Esophagus muscularis mucosa (tissue), 4 donors: ENCODE data around the gene NT5E. TPM values are rescaled to one million over a fixed set of nuclear protein-coding genes. Genes with fewer than 3 reads are reported as not detected.
A peak's percentile ranks its signal among the peaks of the same experiment; 100 is the strongest.

Experiments
- DNase-seq: peaks from one replicate; pipeline ENCODE4 v3.0.0-alpha.2; 2017; ENCODE audit errors: extremely low spot score
- H3K27ac ChIP-seq, 4 donors: fragments of 200-600 bp; sonication (generic); replicated peaks in 1 of 4; 1 replicate in 3 of 4; 2 replicates in 1 of 4; pipeline ENCODE4 v1.5.1; 2016 to 2019; ENCODE audit warnings: mild to moderate bottlenecking in 1 of 4
- H3K27me3 ChIP-seq, 4 donors: fragments of 200-600 bp; sonication (generic); one replicate each; pipeline versions ENCODE4 v1.5.1 to v1.6.0; 2016 to 2019
- H3K36me3 ChIP-seq, 4 donors: fragments of 200-600 bp; sonication (generic); one replicate each; pipeline ENCODE4 v1.5.1; 2016 to 2019
- H3K4me1 ChIP-seq, 4 donors: fragments of 200-600 bp; sonication (generic); one replicate each; pipeline ENCODE4 v1.5.1; 2016 to 2019
- H3K4me3 ChIP-seq, 4 donors: fragments of 200-600 bp; sonication (generic); 1 replicate in 2 of 4; 2 replicates in 2 of 4; pipeline ENCODE4 v1.5.1; 2016 to 2019; ENCODE audit warnings: mild to moderate bottlenecking in 4 of 4, moderate library complexity in 1 of 4
- H3K9me3 ChIP-seq, 4 donors: fragments of 200-600 bp; sonication (generic); 1 replicate in 3 of 4; 2 replicates in 1 of 4; pipeline ENCODE4 v1.5.1; 2016 to 2019
- CTCF ChIP-seq, 3 experiments: fragments of 200-600 bp in 2 of 3; fragments of 450-650 bp in 1 of 3; sonication (generic) in 2 of 3; IDR thresholded peaks; one replicate each; pipeline ENCODE4 v1.5.1; 2017 to 2019; ENCODE audit warnings: antibody characterized with exemption in 3 of 3, mild to moderate bottlenecking in 2 of 3, moderate library complexity in 1 of 3
- EP300 ChIP-seq: sonication (generic); formaldehyde crosslinking; IDR thresholded peaks from one replicate; pipeline ENCODE4 v1.6.1; 2017; ENCODE audit warnings: antibody characterized with exemption
- POLR2A ChIP-seq: fragments of 450-650 bp; IDR thresholded peaks from one replicate; pipeline ENCODE4 v1.6.1; 2017; ENCODE audit warnings: antibody characterized with exemption, moderate library complexity, mild to moderate bottlenecking, low read depth
- POLR2AphosphoS5 ChIP-seq, 2 donors: sonication (generic); formaldehyde crosslinking; IDR thresholded peaks; one replicate each; pipeline ENCODE4 v1.6.1; 2017; ENCODE audit warnings: antibody characterized with exemption in 2 of 2
- WGBS: methylation state at CpG from one replicate; pipeline ENCODE4 v1.1.5; 2018; 5-methylcytosine and 5-hydroxymethylcytosine counted together
- intact Hi-C: fragments of 100-400 bp; cut with DNase I; formaldehyde crosslinking; loops from one replicate; pipeline ENCODE4 v1.15.1; 2023
- total RNA-seq, 4 donors: library from RNA; depleted of rRNA; stranded (reverse); fragments of >200 nt; gene quantifications; one replicate each; pipeline versions ENCODE4 v1.1.0 to v1.2.1, GENCODE V29; 2016

The NT5E gene
- total RNA-seq, 4 donors from 2014 or later: 10.4 to 29.7 (median 18.9) TPM

GRCh38 chr6:85428486-85428885 is 21.4 kb upstream of the NT5E start:
- Histone ChIP-seq H3K4me1 (no peaks in the 10 kb centered on the region), H3K4me3 (no peak overlapping the region), H3K27me3 (no peaks in the 10 kb centered on the region), H3K9me3 (peaks cover 0 to 16% (median 13%) of the 10 kb centered on the region in 4 donors), H3K36me3 (no peaks in the 10 kb centered on the region), H3K27ac (no peak overlapping the region)
- 83% methylated on average over 1 of the region's 1 CpG for WGBS
- no peak for TF ChIP-seq POLR2A
- no peak for TF ChIP-seq POLR2AphosphoS5 (IDR thresholded peaks at IDR 0.05)
- TF ChIP-seq EP300: no peak
- TF ChIP-seq CTCF (IDR thresholded peaks at IDR 0.05): no peak
- intact Hi-C loops: no loop called here
- DNase-seq: no peak

- Histone ChIP-seq H3K4me1 (no peaks in the 10 kb centered on the region), H3K9me3 (peaks cover 0 to 18% (median 12%) of the 10 kb centered on the region in 4 donors), H3K36me3 (no peaks in the 10 kb centered on the region), H3K27me3 (no peaks in the 10 kb centered on the region), H3K27ac (no peak overlapping the region), H3K4me3 (no peak overlapping the region)
- no peak for DNase-seq
- 86% methylated on average over 4 of the region's 4 CpGs for WGBS
- intact Hi-C loops: no loop called here
- TF ChIP-seq POLR2A (no peak), EP300 (no peak), CTCF (IDR thresholded peaks at IDR 0.05) (no peak), POLR2AphosphoS5 (IDR thresholded peaks at IDR 0.05) (no peak)
Observed at GRCh38 chr6:85429346-85429745, 20.5 kb upstream of the NT5E start.

- Histone ChIP-seq H3K4me1 (no peaks in the 10 kb centered on the region), H3K36me3 (no peaks in the 10 kb centered on the region), H3K9me3 (peaks cover 0 to 6% (median 2%) of the 10 kb centered on the region in 4 donors), H3K27ac (no peak overlapping the region), H3K27me3 (no peaks in the 10 kb centered on the region), H3K4me3 (no peak overlapping the region)
- TF ChIP-seq EP300 (no peak), POLR2A (no peak), POLR2AphosphoS5 (IDR thresholded peaks at IDR 0.05) (no peak), CTCF (IDR thresholded peaks at IDR 0.05) (no peak)
- WGBS: 67% methylated on average over 3 of the region's 3 CpGs
- no peak for DNase-seq
- intact Hi-C loops: no loop called here
Observed at GRCh38 chr6:85431271-85431670, 18.6 kb upstream of the NT5E start.

- Histone ChIP-seq H3K4me3 (no peak overlapping the region), H3K9me3 (peaks cover 0 to 4% (median 1%) of the 10 kb centered on the region in 4 donors), H3K4me1 (no peaks in the 10 kb centered on the region), H3K27me3 (no peaks in the 10 kb centered on the region), H3K36me3 (no peaks in the 10 kb centered on the region), H3K27ac (no peak overlapping the region)
- WGBS: 90% methylated on average over 1 of the region's 1 CpG
- DNase-seq: no peak
- intact Hi-C loops: no loop called here
- TF ChIP-seq EP300 (no peak), CTCF (IDR thresholded peaks at IDR 0.05) (no peak), POLR2AphosphoS5 (IDR thresholded peaks at IDR 0.05) (no peak), POLR2A (no peak)
Observed at GRCh38 chr6:85432554-85432953, 17.3 kb upstream of the NT5E start.

GRCh38 chr6:85435851-85436250 is 14.0 kb upstream of the NT5E start:
- peak overlapping the region in 3 of 4 donors; percentile 11 to 62 (median 12) for H3K27ac ChIP-seq
- intact Hi-C loops: no loop called here
- WGBS: 45% methylated on average over 1 of the region's 1 CpG
- H3K4me1 ChIP-seq: no peaks in the 10 kb centered on the region
- no peak for DNase-seq
- no peaks in the 10 kb centered on the region for H3K36me3 ChIP-seq
- H3K27me3 ChIP-seq: no peaks in the 10 kb centered on the region
- no peak overlapping the region for H3K4me3 ChIP-seq
- H3K9me3 ChIP-seq: peaks cover 0 to 4% (median 1%) of the 10 kb centered on the region in 4 donors
- TF ChIP-seq POLR2A (no peak), CTCF (IDR thresholded peaks at IDR 0.05) (no peak), POLR2AphosphoS5 (IDR thresholded peaks at IDR 0.05) (no peak)
